GOT3 (cell line): ENCODE results near the gene PPARD.
"Not testable (repeated sequence)": the region's sequence is repeated elsewhere in the genome, so short reads cannot be mapped to it uniquely, and the experiment has no call there.

Experiments used
- DNase-seq: peaks from one replicate; lab custom pipeline; 2025; ENCODE audit warnings: mixed read lengths; lab: John Stamatoyannopoulos, UW

Gene PPARD

DNA sequence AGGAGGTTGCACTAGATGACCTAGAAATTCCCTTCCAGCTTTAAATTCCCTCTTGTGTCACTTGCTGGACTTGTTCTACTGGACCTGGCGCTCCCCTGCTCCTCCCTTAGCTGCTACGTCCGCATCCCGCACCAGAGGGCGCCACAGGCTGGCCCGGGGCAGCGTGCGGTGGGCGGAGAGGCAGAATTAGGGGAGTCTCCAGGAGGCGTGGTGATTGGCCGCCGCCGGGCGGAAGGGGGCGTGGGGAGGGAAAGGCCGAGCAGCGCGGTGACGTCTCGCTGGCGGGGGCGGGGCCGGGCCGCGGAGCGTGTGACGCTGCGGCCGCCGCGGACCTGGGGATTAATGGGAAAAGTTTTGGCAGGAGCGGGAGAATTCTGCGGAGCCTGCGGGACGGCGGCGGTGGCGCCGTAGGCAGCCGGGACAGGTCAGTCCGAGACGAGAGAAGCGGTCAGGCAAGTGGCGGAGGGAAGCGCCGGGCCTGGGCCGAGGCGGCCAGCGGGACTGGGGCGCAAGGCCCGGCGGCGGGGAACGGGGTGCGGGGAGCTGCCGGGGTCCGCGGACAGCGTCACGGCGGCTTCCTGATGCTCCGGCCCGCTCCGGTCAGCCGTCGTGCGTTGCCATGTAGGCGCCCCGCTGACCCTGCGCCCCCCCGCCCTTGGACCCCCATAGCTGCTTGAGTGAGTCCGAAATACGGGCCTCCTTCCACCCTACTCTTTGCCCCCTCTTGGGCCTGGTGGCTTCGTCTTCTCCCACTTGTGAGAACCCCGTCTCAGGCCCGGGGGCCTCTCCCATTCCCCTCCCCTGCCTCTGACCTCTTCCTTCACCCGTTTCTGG is at the start of gene PPARD:
Gene PPARD (plus strand): TSS at position 301 of the 834 bp plus-strand sequence. CDS start 68,530 bp downstream, outside the sequence.
- peak; percentile 96 for DNase-seq

DNA sequence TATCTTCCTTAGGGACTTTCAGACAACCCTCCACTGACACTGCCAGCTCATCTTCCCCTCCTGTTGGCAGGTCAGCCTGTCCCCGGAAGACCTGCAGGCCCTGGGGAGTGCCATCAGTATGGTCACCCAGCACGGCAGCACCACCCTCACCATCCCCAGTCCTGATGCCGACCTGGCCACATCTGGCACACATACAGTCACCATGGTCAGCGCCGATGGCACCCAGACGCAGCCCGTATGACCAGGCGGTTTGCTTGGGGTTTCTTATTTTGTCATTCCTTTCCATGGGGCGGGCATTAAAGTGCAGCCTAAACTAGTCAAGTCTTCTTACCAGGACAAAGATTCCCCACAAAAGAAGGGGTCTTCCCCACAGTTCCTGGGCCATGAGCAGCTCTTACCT is 48.7 kb upstream of the PPARD start:
- no peak for DNase-seq

DNA sequence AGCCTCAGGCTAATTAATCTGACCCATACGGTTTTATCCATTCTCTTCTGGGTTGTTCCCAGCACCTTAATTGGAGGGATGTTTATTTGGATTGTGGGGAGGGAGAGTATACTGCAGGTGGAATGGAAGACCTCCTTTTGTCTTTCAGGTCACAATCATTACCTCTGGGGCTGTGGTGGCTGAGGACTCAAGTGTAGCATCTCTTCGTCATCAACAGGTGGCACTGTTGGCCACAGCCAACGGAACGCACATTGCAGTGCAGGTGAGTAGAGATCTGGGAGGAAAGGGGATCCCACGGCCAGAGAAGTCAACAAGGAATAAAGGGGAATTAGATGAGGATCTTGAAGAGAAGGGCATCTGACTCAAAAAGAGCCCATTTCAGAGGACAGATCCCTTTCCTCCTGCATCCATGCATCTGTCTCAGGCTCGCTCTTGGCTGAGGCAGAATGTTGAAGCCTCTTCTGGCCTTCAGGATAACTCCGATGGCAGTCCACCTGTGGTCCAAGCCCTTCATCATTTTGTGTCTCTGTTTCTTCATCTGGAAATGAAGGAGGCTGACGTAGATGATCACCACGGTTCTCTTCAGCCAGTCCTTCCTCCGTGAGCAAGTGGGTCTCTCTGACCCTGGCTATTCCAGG is 47.9 kb upstream of the PPARD start:
- DNase-seq, result no peak

DNA sequence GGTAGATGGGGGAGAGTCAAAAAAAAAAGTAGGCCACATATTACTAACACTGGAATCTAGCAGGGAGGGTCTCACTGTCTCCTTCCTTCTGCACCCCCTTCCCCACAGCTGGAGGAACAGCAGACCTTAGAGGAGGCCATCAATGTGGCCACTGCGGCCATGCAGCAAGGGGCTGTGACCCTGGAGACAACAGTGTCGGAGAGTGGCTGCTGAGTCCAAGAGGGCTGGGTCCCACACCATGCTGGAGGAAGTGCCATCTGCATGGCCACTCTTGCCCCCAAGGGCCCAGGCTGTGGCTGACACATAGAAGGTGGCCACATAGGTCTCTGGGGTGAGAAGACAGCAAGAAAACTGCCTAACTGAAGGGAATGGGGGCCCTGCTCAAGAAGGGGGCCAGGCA is 47.3 kb upstream of the PPARD start:
- no peak for DNase-seq

DNA sequence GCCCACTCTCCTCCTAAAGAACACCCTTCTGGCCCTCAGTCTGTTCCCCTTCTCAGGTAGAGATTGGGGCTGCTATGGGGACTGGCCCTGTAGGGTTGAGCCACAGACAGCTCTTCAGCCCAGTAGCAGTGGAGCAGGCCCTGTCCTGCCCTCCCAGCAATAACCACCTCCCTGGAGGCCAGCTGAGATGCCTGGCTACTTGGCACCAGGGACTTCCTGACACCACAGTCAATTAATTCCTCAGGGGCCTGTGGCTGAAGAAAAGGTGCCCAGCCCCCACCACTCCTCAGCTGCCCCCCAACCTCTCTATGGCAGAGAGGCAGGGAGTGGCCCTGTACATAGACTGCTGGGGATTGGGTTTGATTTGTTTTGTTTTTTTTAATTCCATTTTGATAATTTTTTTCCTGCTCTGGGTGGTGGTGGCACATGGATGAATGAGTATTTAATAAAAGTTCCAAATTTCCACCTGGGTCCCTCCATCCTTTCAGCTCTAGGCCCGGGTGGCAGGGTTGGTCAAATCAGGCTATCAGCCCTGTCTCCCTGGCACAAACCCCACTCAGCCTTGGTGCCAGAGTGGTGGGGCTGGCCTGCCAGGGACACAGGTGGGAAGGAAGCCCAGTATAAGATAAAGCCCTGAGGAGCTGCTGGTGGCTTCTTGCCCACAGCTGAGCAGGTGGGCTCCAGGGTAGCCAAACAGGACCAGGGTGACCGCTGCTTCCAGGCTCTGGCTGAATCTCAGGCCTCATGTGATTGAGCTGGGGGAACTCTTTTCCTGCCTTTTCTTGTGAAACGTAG is 46.6 kb upstream of the PPARD start:
- no peak for DNase-seq

DNA sequence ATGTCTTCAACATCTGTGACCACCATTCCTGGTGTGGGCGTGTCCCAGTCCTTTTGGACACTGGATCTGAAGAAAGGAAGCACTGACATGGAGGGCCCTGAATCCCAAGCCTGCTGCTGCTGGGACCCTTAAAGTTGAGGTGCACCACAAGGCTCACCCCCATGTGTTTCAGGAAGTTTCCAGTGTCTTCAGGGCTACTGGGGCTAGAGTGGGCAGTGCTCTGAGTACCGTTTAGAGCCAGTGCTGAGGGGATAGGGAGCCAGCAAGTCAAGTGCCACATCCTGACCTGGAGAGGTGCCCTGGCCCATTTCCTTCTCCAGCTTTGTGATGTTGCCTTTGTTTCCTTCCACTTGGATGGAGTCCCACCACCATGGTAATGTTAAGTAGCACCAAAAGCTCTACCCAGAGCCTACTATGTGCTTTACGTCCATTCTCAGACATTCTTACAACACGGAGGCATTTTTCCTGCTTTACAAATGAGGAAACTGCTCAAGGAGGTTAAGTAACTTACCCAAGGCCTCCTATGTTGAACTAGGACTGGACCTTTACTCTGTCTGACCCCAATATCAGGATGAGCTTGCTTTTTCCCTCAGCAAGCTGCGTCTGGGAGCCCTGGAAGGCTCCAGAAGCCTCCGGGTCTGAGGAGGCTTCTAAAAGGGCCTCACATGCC is 45.3 kb upstream of the PPARD start:
- no peak for DNase-seq

DNA sequence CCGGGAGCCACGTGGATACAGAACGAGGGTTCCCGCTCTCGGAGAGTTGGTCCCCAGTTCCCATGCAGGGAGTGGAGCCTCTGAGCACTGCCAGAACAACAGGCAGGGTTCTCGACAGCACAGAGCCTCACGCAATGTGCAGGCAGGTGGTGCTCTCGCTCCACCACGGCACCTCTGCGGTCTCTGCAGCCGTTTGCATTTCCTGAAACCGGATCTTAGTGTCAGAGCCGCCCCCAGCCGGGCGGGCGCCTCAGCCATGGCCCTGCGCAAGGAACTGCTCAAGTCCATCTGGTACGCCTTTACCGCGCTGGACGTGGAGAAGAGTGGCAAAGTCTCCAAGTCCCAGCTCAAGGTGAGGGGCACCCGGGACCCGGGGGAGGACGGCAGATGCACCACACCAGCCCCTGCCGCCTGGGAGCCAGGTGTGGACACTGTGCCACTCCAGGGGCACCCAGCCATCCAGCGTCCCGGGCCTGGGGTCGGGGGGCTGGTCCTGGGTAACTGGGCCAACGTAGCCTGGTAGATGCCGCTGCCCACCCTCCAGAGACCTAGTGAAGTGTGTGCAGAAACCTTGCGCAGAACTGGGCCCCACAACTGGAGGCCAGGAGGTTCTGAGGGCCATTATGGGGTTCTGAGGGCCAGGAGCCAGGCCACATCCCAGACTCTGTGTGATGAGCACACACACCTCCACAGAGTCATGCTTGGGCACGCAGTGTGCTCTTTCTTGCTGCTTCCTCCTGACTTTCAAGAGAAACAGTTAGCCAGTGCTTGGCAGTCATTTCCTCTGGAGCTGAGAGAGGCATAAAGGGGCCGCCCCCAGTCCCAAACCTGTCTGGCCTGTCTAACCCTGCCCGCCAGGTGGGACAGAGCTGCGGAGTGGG is 44.5 kb upstream of the PPARD start, which contains the start of gene DEF6:
Gene DEF6 (plus strand): TSS at position 218 of the 881 bp plus-strand sequence. CDS start 39 bp downstream, at position 257.
- DNase-seq, result no peak

DNA sequence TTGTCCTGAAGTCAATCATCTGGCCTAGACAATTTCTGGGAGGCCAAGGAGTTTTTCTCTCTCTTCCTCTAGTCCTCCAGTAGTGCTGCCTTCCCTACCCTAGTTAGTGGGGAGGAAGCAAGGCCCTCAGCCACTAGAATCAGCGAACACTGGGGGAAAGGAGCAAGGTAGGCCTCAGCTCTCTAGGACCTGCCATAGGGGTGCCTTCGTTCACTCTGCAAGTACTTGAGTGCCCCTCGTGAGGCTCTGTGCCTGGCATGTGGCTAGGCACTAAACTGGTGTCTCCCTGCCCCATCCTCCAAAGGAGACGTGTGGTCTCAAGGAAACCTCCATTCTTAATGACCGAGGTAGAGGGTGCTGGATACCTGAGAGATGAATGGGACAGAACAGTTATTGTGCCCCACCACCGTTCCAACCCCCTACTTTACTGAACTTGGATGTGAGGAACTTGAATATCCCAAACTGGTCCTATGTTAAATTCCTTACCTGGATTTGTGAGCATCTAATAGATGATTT is 43.7 kb upstream of the PPARD start:
- DNase-seq, result no peak

DNA sequence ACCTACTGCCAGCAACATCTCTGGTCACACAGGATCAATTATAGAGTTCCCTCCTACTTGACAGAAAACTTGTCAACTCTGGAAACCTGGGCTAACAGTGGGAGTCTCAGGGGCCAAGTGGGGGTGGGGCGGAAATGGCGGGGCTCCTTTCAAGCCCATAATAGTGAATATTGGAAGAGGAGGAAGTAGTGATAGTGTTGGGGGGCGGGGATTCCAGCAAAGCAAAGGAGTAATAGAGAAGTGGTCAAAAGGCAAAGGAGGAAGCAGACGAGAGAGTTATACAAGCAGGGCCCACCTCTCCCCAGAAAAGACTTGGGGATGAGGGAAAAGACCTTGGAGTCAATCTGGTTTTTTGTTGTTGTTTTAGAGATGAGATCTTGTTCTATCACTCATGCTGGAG is 42.7 kb upstream of the PPARD start:
- no peak for DNase-seq

DNA sequence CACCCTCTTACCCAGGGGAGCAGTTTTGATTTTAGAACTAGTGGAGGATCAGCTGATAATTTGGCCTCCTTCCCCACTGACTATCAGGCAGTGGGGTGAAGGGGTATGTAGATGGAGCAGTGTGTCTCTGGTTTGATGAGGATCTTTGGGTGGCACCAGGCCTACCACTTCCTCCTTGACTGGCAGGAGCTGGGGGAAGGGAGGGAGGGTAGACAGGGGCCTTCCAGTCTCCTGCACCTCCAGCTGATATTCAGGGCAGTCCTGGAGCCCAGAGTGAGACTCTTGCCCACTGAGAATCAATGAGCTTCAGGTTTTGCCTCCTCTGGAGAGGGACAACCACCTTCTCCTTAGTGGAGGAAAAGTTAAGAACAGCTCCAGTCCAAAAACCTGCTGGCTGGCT is 41.5 kb upstream of the PPARD start:
- DNase-seq, result no peak

DNA sequence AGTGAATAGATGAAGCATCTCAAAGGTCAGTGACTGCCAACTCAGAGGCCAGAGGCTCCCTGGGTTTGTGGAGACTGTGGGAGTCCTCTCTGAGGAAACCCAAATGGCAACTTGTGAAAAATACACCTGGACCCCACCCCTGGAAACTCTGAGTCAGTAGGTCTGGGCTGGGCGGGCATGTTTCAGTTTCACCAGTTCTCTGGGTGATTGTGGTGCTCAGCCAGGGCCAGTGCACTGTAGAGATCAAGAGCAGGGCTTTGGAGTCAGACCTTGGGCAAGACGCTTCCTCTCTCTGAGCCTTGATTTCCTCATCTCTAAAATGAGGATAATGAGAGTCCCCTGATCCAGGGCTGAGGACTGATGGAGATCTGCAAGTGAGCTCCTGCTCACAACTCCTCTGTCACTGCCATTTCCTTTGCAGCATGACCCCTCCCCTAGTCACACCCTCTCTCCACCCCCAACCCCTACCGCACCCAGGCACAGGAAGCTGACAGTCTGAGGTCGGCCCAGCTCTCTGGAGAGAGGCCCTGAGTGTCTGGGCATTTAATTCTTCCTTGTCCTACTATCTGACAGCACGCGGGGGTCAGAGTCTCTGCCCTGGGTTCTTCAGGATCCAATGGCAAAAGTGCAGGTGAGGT is 39.6 kb upstream of the PPARD start:
- DNase-seq, result no peak

DNA sequence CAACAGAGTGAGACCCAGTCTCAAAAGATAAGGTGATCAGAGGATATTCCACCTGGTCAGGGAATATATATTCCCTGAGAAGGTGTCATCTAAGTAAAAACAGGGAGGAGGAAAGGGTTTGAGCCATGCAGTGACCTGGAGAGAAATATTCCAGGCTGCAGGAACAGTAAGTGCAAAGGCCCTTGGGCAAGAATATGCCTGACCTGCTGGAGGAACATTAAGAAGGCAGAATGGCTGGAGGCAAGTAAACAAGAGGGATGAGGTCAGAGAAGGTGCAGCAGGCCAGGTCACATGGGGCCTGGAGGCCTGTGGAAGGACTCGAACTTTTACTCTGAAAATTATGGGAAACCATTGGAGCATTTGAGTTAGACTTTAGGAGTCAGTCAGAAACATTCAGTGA is 38.1 kb upstream of the PPARD start:
- no peak for DNase-seq

DNA sequence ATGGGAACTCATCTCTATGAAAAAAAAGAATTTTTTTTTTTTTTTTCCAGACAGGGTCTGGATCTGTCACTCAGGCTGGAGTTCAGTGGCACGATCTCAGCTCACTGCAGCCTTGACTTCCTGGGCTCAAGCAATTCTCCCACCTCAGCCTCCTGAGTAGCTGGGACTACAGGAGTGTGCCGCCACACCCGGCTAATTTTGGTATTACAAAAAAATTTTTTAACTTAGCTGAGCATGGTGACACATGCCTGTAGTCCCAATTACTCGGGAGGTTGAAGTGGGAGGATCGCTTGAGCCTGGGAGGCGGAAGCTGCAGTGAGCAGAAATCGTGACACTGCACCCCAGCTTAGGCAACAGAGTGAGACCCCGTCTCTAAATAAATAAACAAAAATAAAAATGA is 37.2 kb upstream of the PPARD start:
- no peak for DNase-seq

DNA sequence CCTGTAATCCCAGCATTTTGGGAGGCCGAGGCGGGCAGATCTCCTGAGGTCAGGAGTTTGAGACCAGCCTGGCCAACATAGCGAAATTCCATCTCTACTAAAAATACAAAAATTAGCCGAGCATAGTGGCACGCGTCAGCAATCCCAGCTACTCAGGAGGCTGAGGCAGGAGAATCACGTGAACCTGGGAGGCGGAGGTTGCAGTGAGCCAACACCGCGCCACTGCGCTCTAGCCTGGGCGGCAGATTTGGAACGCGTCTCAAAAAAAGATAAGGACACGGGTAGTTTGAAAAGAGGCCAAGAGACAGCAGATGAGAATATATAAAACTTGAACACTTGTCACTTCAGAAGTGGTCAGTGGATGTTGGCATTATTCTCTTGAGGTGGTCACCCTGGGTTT is 35.2 kb upstream of the PPARD start:
- not testable (repeated sequence) for DNase-seq

DNA sequence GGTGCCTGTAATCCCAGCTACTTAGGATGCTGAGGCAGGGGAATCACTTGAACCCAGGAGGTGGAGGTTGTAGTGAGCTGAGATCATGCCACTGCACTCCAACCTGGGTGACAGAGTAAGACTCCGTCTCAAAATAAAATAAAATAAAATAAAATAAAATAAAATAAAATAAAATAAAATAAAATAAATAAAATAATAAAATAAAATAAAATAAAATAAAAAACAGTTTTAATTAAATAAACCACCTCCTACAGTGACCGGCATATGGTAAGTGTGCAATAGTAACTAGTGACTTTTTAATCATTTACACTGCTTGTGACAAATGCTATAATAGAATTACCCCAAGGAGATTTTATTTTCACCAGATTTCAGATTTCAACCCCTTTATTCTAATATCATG is 33.8 kb upstream of the PPARD start:
- not testable (repeated sequence) for DNase-seq

DNA sequence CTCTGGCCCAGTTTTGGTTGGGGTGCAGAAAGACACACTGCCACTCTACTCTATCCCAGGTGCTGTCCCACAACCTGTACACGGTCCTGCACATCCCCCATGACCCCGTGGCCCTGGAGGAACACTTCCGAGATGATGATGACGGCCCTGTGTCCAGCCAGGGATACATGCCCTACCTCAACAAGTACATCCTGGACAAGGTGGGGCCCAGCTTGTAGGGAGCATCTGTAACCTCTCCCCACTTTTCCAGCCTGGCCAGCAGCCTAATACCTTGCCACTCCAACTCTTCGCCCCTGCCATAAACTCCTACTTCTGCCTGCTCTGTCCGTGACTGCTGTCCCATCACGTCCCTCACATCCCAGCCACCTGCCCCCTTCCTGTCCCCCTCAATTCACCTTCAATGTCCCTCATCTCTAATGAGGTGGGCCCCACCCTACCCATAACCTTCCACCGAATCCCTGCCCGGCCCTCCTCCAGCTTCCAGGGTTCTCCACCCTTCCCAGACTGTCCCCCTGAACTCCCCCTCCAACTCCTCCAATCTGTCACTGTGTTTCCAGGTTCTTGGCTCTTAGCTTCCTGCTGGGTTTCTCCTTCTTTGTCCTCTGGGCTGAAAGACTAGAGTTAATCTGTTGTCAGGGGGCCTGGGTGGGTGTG is 32.6 kb upstream of the PPARD start:
- DNase-seq, result no peak

DNA sequence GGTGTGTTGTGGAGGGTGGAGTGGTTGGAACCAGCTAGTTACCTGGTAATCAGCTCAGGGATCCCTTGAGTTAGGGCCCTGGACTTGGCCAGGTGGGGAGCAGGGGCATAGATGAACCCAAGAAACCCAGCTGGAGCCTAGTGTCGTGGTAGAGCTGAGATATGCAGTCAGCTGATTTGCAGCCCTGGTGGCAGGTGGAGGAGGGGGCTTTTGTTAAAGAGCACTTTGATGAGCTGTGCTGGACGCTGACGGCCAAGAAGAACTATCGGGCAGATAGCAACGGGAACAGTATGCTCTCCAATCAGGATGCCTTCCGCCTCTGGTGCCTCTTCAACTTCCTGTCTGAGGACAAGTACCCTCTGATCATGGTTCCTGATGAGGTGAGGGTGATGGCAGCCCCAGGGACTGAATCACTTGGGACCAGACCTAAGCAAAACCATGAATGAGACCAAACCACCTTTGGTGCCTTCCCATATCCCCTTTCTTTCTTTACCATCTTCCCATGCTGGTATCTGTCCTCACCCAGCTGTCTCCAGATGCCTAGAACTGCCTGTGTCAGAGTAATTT is 32.0 kb upstream of the PPARD start:
- no peak for DNase-seq

DNA sequence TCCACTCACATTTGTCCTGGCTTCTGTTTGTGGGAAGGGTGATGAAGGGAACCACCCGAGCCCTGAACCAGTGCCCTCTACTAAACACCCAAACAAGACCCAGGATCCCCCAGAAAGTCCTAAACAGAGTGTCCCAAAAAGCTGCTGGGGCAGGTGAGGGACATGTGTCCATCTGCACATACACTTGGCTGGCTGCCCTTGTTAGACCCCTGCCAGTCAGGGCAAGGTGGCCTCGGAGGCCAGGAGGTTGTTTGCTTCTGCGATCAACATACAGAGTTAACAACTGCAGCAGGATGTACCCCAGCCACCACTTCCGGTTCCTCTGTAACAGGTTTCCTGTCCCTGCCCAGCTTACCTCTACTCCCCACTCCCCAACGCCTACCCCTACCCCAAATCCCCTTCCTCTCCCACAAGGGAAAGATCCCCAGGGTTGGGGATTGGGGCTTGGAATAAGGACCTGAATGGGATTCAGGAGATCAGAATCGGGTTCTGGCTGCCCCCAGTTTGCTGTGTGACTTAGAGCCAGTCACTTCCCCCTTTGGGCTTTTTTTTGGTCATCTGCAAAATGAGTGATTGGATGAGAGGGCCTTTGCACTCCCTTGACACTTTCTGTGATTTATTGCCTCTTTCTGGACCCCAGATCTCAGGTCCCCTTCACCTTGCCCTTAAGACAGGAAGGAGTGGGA is 30.8 kb upstream of the PPARD start:
- no peak for DNase-seq
